ENCODE measurements around the gene TCIRG1. TPM values are rescaled to one million over a fixed set of nuclear protein-coding genes. Genes with fewer than 3 reads are reported as not detected.

The TCIRG1 gene
- total and polyA plus RNA-seq, 2 of the 13 experiments (the other 11 are each of a cell fraction or from before 2014, with no cell fraction given) = 48.0 to 69.6 TPM

- TF ChIP-seq HNRNPL (IDR thresholded peaks at IDR 0.05; ENCODE audit: low read depth, low read length) (no peak), ZSCAN20 (CRISPR knock-in tag; IDR thresholded peaks at IDR 0.05; ENCODE audit: borderline replicate concordance) (peak; percentile 94; the same call in 1 of the 2 replicates), REPIN1 (CRISPR knock-in tag; IDR thresholded peaks at IDR 0.05; ENCODE audit: borderline replicate concordance, low read depth) (peak; percentile 3; the same call in 1 of the 2 replicates), ZNF674 (CRISPR knock-in tag; IDR thresholded peaks at IDR 0.05; ENCODE audit: low read depth) (no peak), THAP8 (CRISPR knock-in tag; IDR thresholded peaks at IDR 0.05; ENCODE audit: borderline replicate concordance) (0 out of 2 replicates have a peak, but pooled peaks have one; percentile 28), GTF3A (CRISPR knock-in tag; conservative IDR thresholded peaks at IDR 0.05) (no peak), ZSCAN5A (CRISPR knock-in tag; IDR thresholded peaks at IDR 0.05; ENCODE audit: borderline replicate concordance) (no peak), FOXO4 (CRISPR knock-in tag; conservative IDR thresholded peaks at IDR 0.05) (no peak), DNMT3B (CRISPR knock-in tag; conservative IDR thresholded peaks at IDR 0.05) (peak; percentile 8; the same call in 1 of the 2 replicates), ZFX (CRISPR knock-in tag; IDR thresholded peaks at IDR 0.05; ENCODE audit: low read depth) (peak; percentile 65), ZNF101 (CRISPR knock-in tag; IDR thresholded peaks at IDR 0.05; ENCODE audit: borderline replicate concordance, low read depth) (no peak), ARID3A (IDR thresholded peaks at IDR 0.05; ENCODE audit: low read depth, low read length) (no peak), ZBTB33 (CRISPR knock-in tag; IDR thresholded peaks at IDR 0.05) (no peak), ZNF362 (CRISPR knock-in tag; IDR thresholded peaks at IDR 0.05; ENCODE audit: borderline replicate concordance) (no peak), USF2 (IDR thresholded peaks at IDR 0.05; ENCODE audit: low read depth, low read length) (no peak), USF2 (CRISPR knock-in tag; IDR thresholded peaks at IDR 0.05; ENCODE audit: borderline replicate concordance) (0 out of 2 replicates have a peak, but pooled peaks have one; percentile 2)
These were observed at the start of gene TCIRG1 (continued) for GRCh38 chr11:68038718-68039525.

Data from HepG2 (cell line).